ENCODE results near the gene BIRC6. TPM values are rescaled to one million over a fixed set of nuclear protein-coding genes. Genes with fewer than 3 reads are reported as not detected.
A peak's percentile ranks its signal among the peaks of the same experiment; 100 is the strongest.
"Not testable (repeated sequence)": the region's sequence is repeated elsewhere in the genome, so short reads cannot be mapped to it uniquely, and the experiment has no call there.

Gene BIRC6
- total RNA-seq, 1 donor from 2014 or later = 59.4 TPM

DNA sequence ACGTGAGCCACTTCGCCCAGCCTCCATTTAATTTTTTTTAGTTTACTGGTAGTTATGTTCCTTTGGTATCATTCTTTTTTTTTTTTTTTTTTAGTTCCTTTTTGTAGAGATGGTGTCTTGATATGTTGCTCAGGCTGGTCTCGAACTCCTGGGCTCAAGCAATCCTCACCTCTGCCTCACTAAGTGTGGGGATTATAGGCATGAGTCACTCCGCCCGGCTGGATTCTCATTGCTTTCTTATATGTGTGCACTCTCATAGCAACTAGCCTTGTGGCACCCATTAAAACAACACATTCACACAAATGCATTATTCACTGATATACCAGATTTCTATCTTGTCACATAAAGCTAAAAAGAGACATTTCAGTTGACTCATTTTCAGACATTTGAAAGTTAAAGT lies 275.3 kb downstream of the BIRC6 start:
- peaks cover 5 to 8% of the 10 kb centered on the region in 2 donors for H3K4me1 ChIP-seq
- TF ChIP-seq, protein P1, sequence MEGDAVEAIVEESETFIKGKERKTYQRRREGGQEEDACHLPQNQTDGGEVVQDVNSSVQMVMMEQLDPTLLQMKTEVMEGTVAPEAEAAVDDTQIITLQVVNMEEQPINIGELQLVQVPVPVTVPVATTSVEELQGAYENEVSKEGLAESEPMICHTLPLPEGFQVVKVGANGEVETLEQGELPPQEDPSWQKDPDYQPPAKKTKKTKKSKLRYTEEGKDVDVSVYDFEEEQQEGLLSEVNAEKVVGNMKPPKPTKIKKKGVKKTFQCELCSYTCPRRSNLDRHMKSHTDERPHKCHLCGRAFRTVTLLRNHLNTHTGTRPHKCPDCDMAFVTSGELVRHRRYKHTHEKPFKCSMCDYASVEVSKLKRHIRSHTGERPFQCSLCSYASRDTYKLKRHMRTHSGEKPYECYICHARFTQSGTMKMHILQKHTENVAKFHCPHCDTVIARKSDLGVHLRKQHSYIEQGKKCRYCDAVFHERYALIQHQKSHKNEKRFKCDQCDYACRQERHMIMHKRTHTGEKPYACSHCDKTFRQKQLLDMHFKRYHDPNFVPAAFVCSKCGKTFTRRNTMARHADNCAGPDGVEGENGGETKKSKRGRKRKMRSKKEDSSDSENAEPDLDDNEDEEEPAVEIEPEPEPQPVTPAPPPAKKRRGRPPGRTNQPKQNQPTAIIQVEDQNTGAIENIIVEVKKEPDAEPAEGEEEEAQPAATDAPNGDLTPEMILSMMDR (IDR thresholded peaks at IDR 0.05) = no peak
- no peaks in the 10 kb centered on the region for H3K9me3 ChIP-seq
- DNase-seq (ENCODE audit: low spot score in 2 of 2) = no peak
- no peak overlapping the region for H3K27ac ChIP-seq
- H3K27me3 ChIP-seq = no peaks in the 10 kb centered on the region
- no peak overlapping the region for H3K4me3 ChIP-seq
- intact Hi-C loops (cut with DNase I) = no loop called here
- peaks cover 39 to 43% of the 10 kb centered on the region in 2 donors for H3K36me3 ChIP-seq

DNA sequence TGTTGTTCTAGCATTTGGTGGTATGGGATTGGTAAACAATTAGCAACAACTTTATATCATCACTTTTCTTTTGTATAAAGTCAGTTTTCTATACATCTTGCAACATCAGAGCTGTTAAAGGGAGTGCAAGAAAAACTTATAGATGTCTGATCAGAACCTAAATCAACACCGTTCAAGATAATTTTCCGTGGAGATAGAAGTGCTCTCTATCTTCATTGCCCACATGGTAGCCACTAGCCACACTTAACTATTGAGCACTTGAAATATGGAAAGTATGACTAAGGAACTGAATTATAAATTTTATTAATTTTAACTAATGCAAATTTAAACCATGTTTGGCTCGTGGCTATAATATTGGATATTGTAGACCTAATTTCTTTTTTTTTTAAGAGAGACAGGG lies 276.2 kb downstream of the BIRC6 start:
- H3K27me3 ChIP-seq = no peaks in the 10 kb centered on the region
- TF ChIP-seq, protein P1 (IDR thresholded peaks at IDR 0.05) = no peak
- DNase-seq (ENCODE audit: low spot score in 2 of 2) = no peak
- no peak overlapping the region for H3K27ac ChIP-seq
- H3K36me3 ChIP-seq = peaks cover 46 to 52% of the 10 kb centered on the region in 2 donors
- no peaks in the 10 kb centered on the region for H3K9me3 ChIP-seq
- intact Hi-C loops (cut with DNase I) = no loop called here
- peaks cover 5 to 8% of the 10 kb centered on the region in 2 donors for H3K4me1 ChIP-seq
- no peak overlapping the region for H3K4me3 ChIP-seq

DNA sequence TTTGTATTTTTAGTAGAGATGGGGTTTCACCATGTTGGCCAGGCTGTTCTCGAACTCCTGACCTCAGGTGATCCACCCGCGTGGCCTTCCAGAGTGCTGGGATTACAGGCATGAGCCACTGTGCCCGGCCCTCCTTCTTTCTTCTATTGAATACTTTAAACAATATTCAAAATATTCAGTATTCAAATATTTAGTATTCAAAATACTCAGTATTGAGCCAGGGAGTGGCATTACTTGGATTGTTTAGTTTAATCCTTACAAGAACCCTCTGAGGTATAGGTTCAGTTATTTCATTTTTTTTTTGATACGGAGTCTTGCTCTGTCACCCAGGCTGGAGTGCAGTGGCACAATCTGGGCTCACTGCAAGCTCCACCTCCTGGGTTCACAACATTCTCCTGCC lies 281.7 kb downstream of the BIRC6 start:
- H3K36me3 ChIP-seq = peaks cover 51 to 90% of the 10 kb centered on the region in 2 donors
- intact Hi-C loops (cut with DNase I); H3K9me3 ChIP-seq: not testable (repeated sequence)

DNA sequence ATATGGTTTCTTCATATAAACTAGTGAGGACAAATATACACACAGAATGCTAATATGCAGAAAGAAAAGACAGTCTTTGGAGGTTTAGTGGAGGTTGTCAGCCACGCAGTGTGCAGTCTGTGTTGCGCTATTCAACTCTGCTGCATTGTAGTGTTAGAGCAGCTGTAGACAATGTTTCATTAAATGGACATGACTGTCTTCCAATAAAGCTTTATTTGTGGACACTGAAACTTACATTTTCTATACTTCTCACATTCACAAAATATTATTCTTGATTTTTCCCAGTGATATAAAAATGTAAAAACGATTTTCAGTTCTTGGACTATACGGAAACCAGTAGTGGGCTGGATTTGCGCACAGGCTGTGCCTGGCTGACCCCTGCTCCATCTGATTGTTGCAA lies 284.4 kb downstream of the BIRC6 start:
- intact Hi-C loops (cut with DNase I) = no loop called here
- H3K9me3 ChIP-seq = no peaks in the 10 kb centered on the region
- no peaks in the 10 kb centered on the region for H3K27me3 ChIP-seq
- TF ChIP-seq, protein P1 (IDR thresholded peaks at IDR 0.05) = no peak
- no peaks in the 10 kb centered on the region for H3K4me1 ChIP-seq
- H3K4me3 ChIP-seq = no peak overlapping the region
- H3K36me3 ChIP-seq = peaks cover 46 to 70% of the 10 kb centered on the region in 2 donors
- no peak for DNase-seq (ENCODE audit: low spot score in 2 of 2)
- H3K27ac ChIP-seq = no peak overlapping the region

More for the DNA sequence above, 281.7 kb downstream of the BIRC6 start:
- not testable (repeated sequence) for H3K4me1 ChIP-seq; H3K4me3 ChIP-seq; DNase-seq (ENCODE audit: low spot score in 2 of 2); H3K27me3 ChIP-seq; H3K27ac ChIP-seq

DNA sequence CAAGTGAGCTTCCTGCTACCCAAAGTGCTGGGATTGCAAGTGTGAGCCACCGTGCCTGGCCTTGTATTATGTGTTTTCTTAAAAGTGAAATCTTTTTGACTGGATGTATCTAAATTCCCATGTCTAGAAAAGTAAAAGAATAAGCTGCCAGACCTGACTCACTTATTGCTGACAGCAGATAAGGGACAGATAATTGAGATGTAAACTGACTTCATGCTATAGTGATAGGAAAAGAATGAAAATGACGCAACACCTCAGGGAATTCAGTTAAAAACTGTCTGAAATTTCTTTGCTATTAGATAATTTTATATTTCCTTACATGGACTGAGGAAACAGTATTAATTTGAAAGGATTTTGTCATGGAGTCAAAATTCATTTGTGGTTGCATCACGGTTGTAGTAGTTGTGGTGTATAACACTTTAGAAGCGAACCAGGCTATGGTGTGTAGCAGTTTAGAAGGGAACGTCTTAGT lies 290.4 kb downstream of the BIRC6 start:
- peaks cover 18 to 21% of the 10 kb centered on the region in 2 donors for H3K36me3 ChIP-seq
- intact Hi-C loops (cut with DNase I) = loop anchor here (2.0 kb wide), 1 partner anchor 66 kb away; no protein-coding TSS in a partner anchor
- H3K4me3 ChIP-seq = no peak overlapping the region
- no peaks in the 10 kb centered on the region for H3K9me3 ChIP-seq
- H3K27ac ChIP-seq = peak overlapping the region; percentile 82 to 84
- H3K4me1 ChIP-seq = peaks cover 0 to 9% of the 10 kb centered on the region in 2 donors
- DNase-seq (ENCODE audit: low spot score in 2 of 2) = no peak
- H3K27me3 ChIP-seq = no peaks in the 10 kb centered on the region
- TF ChIP-seq, protein P1 (IDR thresholded peaks at IDR 0.05) = no peak

DNA sequence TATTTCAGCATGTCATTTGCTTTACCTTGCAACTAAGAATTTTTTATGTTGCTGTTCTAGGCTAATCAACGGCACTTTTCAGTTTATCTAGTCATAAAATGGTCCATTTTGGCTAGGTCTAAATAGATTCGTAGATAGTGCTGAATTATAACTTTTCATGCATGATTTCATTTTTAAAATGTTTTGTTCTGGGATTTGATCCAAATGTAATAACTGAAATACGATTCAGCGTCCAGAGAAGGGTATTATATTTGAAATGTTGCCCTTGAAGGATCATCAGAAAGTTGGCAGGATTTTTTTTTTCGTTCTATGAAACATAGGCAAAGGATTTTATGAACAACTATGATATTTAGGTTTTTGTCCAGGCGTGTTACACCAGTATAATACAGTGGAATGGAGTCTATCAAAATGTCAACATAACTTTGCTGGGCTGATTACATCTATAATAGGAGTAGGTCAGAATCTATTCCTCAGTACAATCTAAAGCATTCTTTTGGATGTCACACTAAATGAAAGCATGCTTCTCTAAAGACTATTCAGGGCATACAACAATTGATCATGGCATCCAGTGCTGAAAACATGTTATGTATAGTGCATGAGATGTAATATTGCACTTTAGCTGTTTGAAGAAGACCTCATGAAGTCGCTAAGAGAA lies 295.9 kb downstream of the BIRC6 start:
- Histone ChIP-seq H3K27ac (peak overlapping the region; percentile 73 to 75), H3K4me1 (peaks cover 0 to 10% of the 10 kb centered on the region in 2 donors), H3K27me3 (no peaks in the 10 kb centered on the region), H3K4me3 (peak overlapping the region in 1 of 2 donors; percentile 41), H3K36me3 (peaks cover 3 to 6% of the 10 kb centered on the region in 2 donors), H3K9me3 (no peaks in the 10 kb centered on the region)
- intact Hi-C loops (cut with DNase I) = no loop called here
- TF ChIP-seq, protein P1 (IDR thresholded peaks at IDR 0.05) = no peak
- no peak for DNase-seq (ENCODE audit: low spot score in 2 of 2)
